GM23338 (cell line): ENCODE data around the gene UBE2V1. TPM values are rescaled to one million over a fixed set of nuclear protein-coding genes. Genes with fewer than 3 reads are reported as not detected.

Experiments used
- ATAC-seq: fragments of 200-7000 bp; cut with Tn5 transposase; 3 replicates; pipeline ENCODE4 v1.9.1; 2020
- DNase-seq: peaks from one replicate; pipeline ENCODE4 v3.0.0-alpha.2; 2015; ENCODE audit warnings: low spot score
- H2AFZ ChIP-seq: fragments of 200-600 bp; sonication (generic); 2 replicates; pipeline ENCODE4 v1.8.0; 2016; ENCODE audit warnings: antibody characterized with exemption, mild to moderate bottlenecking, moderate library complexity
- H3F3A ChIP-seq: fragments of 200-600 bp; sonication (generic); replicated peaks from 2 replicates; pipeline ENCODE4 v1.8.0; 2017; ENCODE audit warnings: antibody characterized with exemption, mixed run types, low read depth
- H3K27ac ChIP-seq: fragments of 200-600 bp; sonication (generic); 2 replicates; pipeline ENCODE4 v1.6.1; 2016; ENCODE audit warnings: low read depth
- H3K27me3 ChIP-seq: fragments of 200-600 bp; sonication (generic); 2 replicates; pipeline ENCODE4 v1.8.0; 2016; ENCODE audit warnings: mild to moderate bottlenecking, mixed run types, moderate library complexity; ENCODE audit not compliant: insufficient read depth
- H3K36me3 ChIP-seq: fragments of 200-600 bp; sonication (generic); 2 replicates; pipeline ENCODE4 v1.8.0; 2016; ENCODE audit warnings: mild to moderate bottlenecking; ENCODE audit not compliant: insufficient read depth
- H3K4me1 ChIP-seq: fragments of 200-600 bp; sonication (generic); 2 replicates; pipeline ENCODE4 v1.8.0; 2016; ENCODE audit warnings: mild to moderate bottlenecking, moderate library complexity; ENCODE audit not compliant: insufficient read depth
- H3K4me2 ChIP-seq: fragments of 200-600 bp; sonication (generic); 2 replicates; pipeline ENCODE4 v1.7.1; 2017; ENCODE audit warnings: mixed run types
- H3K4me3 ChIP-seq: fragments of 200-600 bp; sonication (generic); 2 replicates; pipeline ENCODE4 v1.6.1; 2016; ENCODE audit warnings: mixed run types
- H3K79me2 ChIP-seq: fragments of 200-600 bp; sonication (generic); replicated peaks from 2 replicates; pipeline ENCODE4 v1.8.0; 2017; ENCODE audit warnings: mild to moderate bottlenecking; ENCODE audit not compliant: insufficient read depth
- H3K9me2 ChIP-seq: fragments of 200-600 bp; sonication (generic); 2 replicates; pipeline ENCODE4 v1.8.0; 2017; ENCODE audit not compliant: insufficient read depth
- H4K20me1 ChIP-seq: fragments of 200-600 bp; sonication (generic); replicated peaks from 2 replicates; pipeline ENCODE4 v1.8.0; 2017; ENCODE audit warnings: mild to moderate bottlenecking; ENCODE audit not compliant: insufficient read depth
- H3K27ac Mint-ChIP-seq: 2 replicates; pipeline ENCODE4 v1.8.0; 2020; ENCODE audit warnings: inconsistent platforms, mild to moderate bottlenecking, moderate library complexity, mixed read lengths
- H3K27me3 Mint-ChIP-seq: 3 replicates; pipeline ENCODE4 v1.8.0; 2022; ENCODE audit warnings: low read depth, mild to moderate bottlenecking, moderate library complexity, mixed read lengths, inconsistent platforms; ENCODE audit not compliant: insufficient read depth, poor library complexity
- H3K36me3 Mint-ChIP-seq: 3 replicates; pipeline ENCODE4 v1.8.0; 2021; ENCODE audit warnings: low read depth, mild to moderate bottlenecking, inconsistent platforms, moderate library complexity, mixed read lengths
- H3K4me1 Mint-ChIP-seq: 3 replicates; pipeline ENCODE4 v1.8.0; 2020; ENCODE audit warnings: mild to moderate bottlenecking, inconsistent platforms, mixed read lengths
- H3K4me3 Mint-ChIP-seq: 3 replicates; pipeline ENCODE4 v1.8.0; 2021; ENCODE audit warnings: moderate library complexity, mild to moderate bottlenecking, inconsistent platforms, mixed read lengths
- H3K9me3 Mint-ChIP-seq: 3 replicates; pipeline ENCODE4 v1.8.0; 2020; ENCODE audit warnings: moderate library complexity, mild to moderate bottlenecking, inconsistent platforms, mixed read lengths
- CTCF ChIP-seq, 2 experiments: fragments of 200-600 bp in 1 of 2; sonication (generic) in 1 of 2; conservative IDR thresholded peaks; 2 replicates each; pipeline versions ENCODE4 v1.5.1 to v1.6.1; 2016 to 2017; ENCODE audit warnings: antibody characterized with exemption in 2 of 2, low read depth in 2 of 2, mild to moderate bottlenecking in 2 of 2, moderate library complexity in 1 of 2
- ETS1 ChIP-seq: IDR thresholded peaks from 2 replicates; pipeline ENCODE4 v1.6.1; 2016; ENCODE audit warnings: antibody characterized with exemption
- JUNB ChIP-seq: IDR thresholded peaks from one replicate; pipeline ENCODE4 v1.6.1; 2016; ENCODE audit warnings: antibody characterized with exemption; ENCODE audit not compliant: unreplicated experiment
- NANOG ChIP-seq: IDR thresholded peaks from 2 replicates; pipeline ENCODE4 v1.6.1; 2016; ENCODE audit warnings: antibody characterized with exemption, borderline replicate concordance
- ZNF331 ChIP-seq: fragments of 250-450 bp; sonication (Bioruptor Pico); IDR thresholded peaks from 2 replicates; pipeline ENCODE4 v1.5.0; 2020; ENCODE audit warnings: low read depth, mild to moderate bottlenecking, moderate library complexity
- ZNF462 ChIP-seq: fragments of 250-450 bp; sonication (Bioruptor Pico); IDR thresholded peaks from 2 replicates; pipeline ENCODE4 v1.5.0; 2020; ENCODE audit warnings: mild to moderate bottlenecking, moderate library complexity
- polyA plus RNA-seq: library from polyadenylated mRNA; unstranded; fragments of >200 nt; fragmentation: Nextera tagmentation; extraction: Ambion mirVana; gene quantifications from 2 replicates; pipeline ENCODE4 v1.2.1, GENCODE V29; 2016
- total RNA-seq: library from RNA; depleted of rRNA; stranded (reverse); fragments of >200 nt; shearing (Covaris generic); gene quantifications from 2 replicates; pipeline ENCODE4 v1.2.3, GENCODE V29; 2014

UBE2V1 gene
- total and polyA plus RNA-seq, 2 experiments from 2014 or later, result 105 to 302 TPM

GRCh38 chr20:50041246-50041873 lies 71.6 kb downstream of the UBE2V1 start:
- Mint-ChIP-seq H3K27ac (no peak overlapping the region), H3K4me3 (no peak overlapping the region), H3K36me3 (no peaks in the 10 kb centered on the region), H3K4me1 (peaks cover 13% of the 10 kb centered on the region), H3K27me3 (peaks cover 9% of the 10 kb centered on the region), H3K9me3 (no peaks in the 10 kb centered on the region)
- no peaks in the 10 kb centered on the region for H3K27me3 ChIP-seq
- TF ChIP-seq NANOG (no peak), ZNF331 (no peak), CTCF (conservative IDR thresholded peaks at IDR 0.05; ENCODE audit: low read depth in 2 of 2) (no peak), ZNF462 (CRISPR knock-in tag) (no peak), JUNB (no peak), ETS1 (no peak)
- H3K4me1 ChIP-seq, result no peaks in the 10 kb centered on the region
- no peaks in the 10 kb centered on the region for H3K79me2 ChIP-seq
- ATAC-seq (no peak), DNase-seq (no peak)
- no peaks in the 10 kb centered on the region for H3F3A ChIP-seq
- H4K20me1 ChIP-seq, result no peaks in the 10 kb centered on the region
- H3K4me2 ChIP-seq, result no peak overlapping the region
- H2AFZ ChIP-seq, result no peak overlapping the region
- H3K4me3 ChIP-seq, result no peak overlapping the region
- H3K27ac ChIP-seq, result no peak overlapping the region
- no peaks in the 10 kb centered on the region for H3K9me2 ChIP-seq
- H3K36me3 ChIP-seq, result no peaks in the 10 kb centered on the region
